Stimulated activated naive CD8-positive, alpha-beta T cell treated with anti-CD3 and anti-CD28 coated beads, Interleukin-15, Interleukin-2, amounts not matched to agents 100 ng/mL and 50 ng/mL, for 24 hours (primary cell): ENCODE measurements around the gene ASIC3.

ENCODE experiments used
- H3K27ac Mint-ChIP-seq: one replicate; pipeline ENCODE4 v1.8.0; 2021; ENCODE audit warnings: mild to moderate bottlenecking, mixed read lengths
- H3K27me3 Mint-ChIP-seq: one replicate; pipeline ENCODE4 v1.8.0; 2021; ENCODE audit warnings: mixed read lengths
- H3K36me3 Mint-ChIP-seq: one replicate; pipeline ENCODE4 v1.8.0; 2021; ENCODE audit warnings: low read depth, mixed read lengths
- H3K4me1 Mint-ChIP-seq: one replicate; pipeline ENCODE4 v1.8.0; 2021; ENCODE audit warnings: low read depth, mixed read lengths
- H3K4me3 Mint-ChIP-seq: one replicate; pipeline ENCODE4 v1.8.0; 2021; ENCODE audit warnings: mild to moderate bottlenecking, mixed read lengths
- H3K9me3 Mint-ChIP-seq: one replicate; pipeline ENCODE4 v1.8.0; 2021; ENCODE audit warnings: mixed read lengths

ASIC3 gene

GRCh38 chr7:151062399-151063211, 14.3 kb downstream of the ASIC3 start:
- Mint-ChIP-seq H3K9me3 (no peaks in the 10 kb centered on the region), H3K36me3 (peaks cover 12% of the 10 kb centered on the region), H3K4me1 (peaks cover 24% of the 10 kb centered on the region), H3K27ac (no peak overlapping the region), H3K4me3 (no peak overlapping the region), H3K27me3 (no peaks in the 10 kb centered on the region)

GRCh38 chr7:151063212-151063561, 14.9 kb downstream of the ASIC3 start:
- Mint-ChIP-seq H3K27ac (no peak overlapping the region), H3K4me3 (no peak overlapping the region), H3K9me3 (no peaks in the 10 kb centered on the region), H3K4me1 (peaks cover 21% of the 10 kb centered on the region), H3K36me3 (peaks cover 18% of the 10 kb centered on the region), H3K27me3 (no peaks in the 10 kb centered on the region)

GRCh38 chr7:151064454-151064853, 16.1 kb downstream of the ASIC3 start:
- H3K4me3 Mint-ChIP-seq: no peak overlapping the region
- H3K27me3 Mint-ChIP-seq: no peaks in the 10 kb centered on the region
- no peaks in the 10 kb centered on the region for H3K9me3 Mint-ChIP-seq
- peaks cover 18% of the 10 kb centered on the region for H3K36me3 Mint-ChIP-seq
- no peak overlapping the region for H3K27ac Mint-ChIP-seq
- peaks cover 10% of the 10 kb centered on the region for H3K4me1 Mint-ChIP-seq

GRCh38 chr7:151064993-151065392, 16.7 kb downstream of the ASIC3 start:
- Mint-ChIP-seq H3K36me3 (peaks cover 18% of the 10 kb centered on the region), H3K4me1 (peaks cover 10% of the 10 kb centered on the region), H3K4me3 (no peak overlapping the region), H3K27me3 (no peaks in the 10 kb centered on the region), H3K27ac (no peak overlapping the region), H3K9me3 (no peaks in the 10 kb centered on the region)

GRCh38 chr7:151065516-151065915, 17.2 kb downstream of the ASIC3 start:
- Mint-ChIP-seq H3K36me3 (peaks cover 18% of the 10 kb centered on the region), H3K4me1 (peaks cover 10% of the 10 kb centered on the region), H3K27ac (no peak overlapping the region), H3K27me3 (no peaks in the 10 kb centered on the region), H3K4me3 (no peak overlapping the region), H3K9me3 (no peaks in the 10 kb centered on the region)

GRCh38 chr7:151066273-151066974, 18.1 kb downstream of the ASIC3 start:
- Mint-ChIP-seq H3K36me3 (peaks cover 18% of the 10 kb centered on the region), H3K9me3 (no peaks in the 10 kb centered on the region), H3K4me3 (no peak overlapping the region), H3K27me3 (no peaks in the 10 kb centered on the region), H3K27ac (no peak overlapping the region), H3K4me1 (peaks cover 3% of the 10 kb centered on the region)

GRCh38 chr7:151068069-151068773, 19.9 kb downstream of the ASIC3 start:
- H3K27me3 Mint-ChIP-seq: no peaks in the 10 kb centered on the region
- no peak overlapping the region for H3K4me3 Mint-ChIP-seq
- peaks cover 25% of the 10 kb centered on the region for H3K36me3 Mint-ChIP-seq
- H3K27ac Mint-ChIP-seq: no peak overlapping the region
- H3K4me1 Mint-ChIP-seq: no peaks in the 10 kb centered on the region
- H3K9me3 Mint-ChIP-seq: no peaks in the 10 kb centered on the region

GRCh38 chr7:151069841-151070573, 21.7 kb downstream of the ASIC3 start:
- Mint-ChIP-seq H3K4me3 (no peak overlapping the region), H3K27me3 (no peaks in the 10 kb centered on the region), H3K4me1 (no peaks in the 10 kb centered on the region), H3K36me3 (peaks cover 34% of the 10 kb centered on the region), H3K27ac (no peak overlapping the region), H3K9me3 (no peaks in the 10 kb centered on the region)

GRCh38 chr7:151070574-151070960, 22.2 kb downstream of the ASIC3 start:
- Mint-ChIP-seq H3K4me3 (no peak overlapping the region), H3K27me3 (no peaks in the 10 kb centered on the region), H3K36me3 (peaks cover 32% of the 10 kb centered on the region), H3K4me1 (no peaks in the 10 kb centered on the region), H3K9me3 (no peaks in the 10 kb centered on the region), H3K27ac (no peak overlapping the region)

- Mint-ChIP-seq H3K27me3 (no peaks in the 10 kb centered on the region), H3K27ac (no peak overlapping the region), H3K9me3 (no peaks in the 10 kb centered on the region), H3K4me1 (no peaks in the 10 kb centered on the region), H3K36me3 (peaks cover 39% of the 10 kb centered on the region), H3K4me3 (no peak overlapping the region)
These were observed 22.9 kb downstream of the ASIC3 start for GRCh38 chr7:151071032-151071866.

GRCh38 chr7:151073990-151074389, 25.7 kb downstream of the ASIC3 start:
- no peak overlapping the region for H3K4me3 Mint-ChIP-seq
- H3K36me3 Mint-ChIP-seq: peaks cover 35% of the 10 kb centered on the region
- peaks cover 9% of the 10 kb centered on the region for H3K4me1 Mint-ChIP-seq
- H3K27ac Mint-ChIP-seq: peak overlapping the region; percentile 18
- no peaks in the 10 kb centered on the region for H3K9me3 Mint-ChIP-seq
- H3K27me3 Mint-ChIP-seq: no peaks in the 10 kb centered on the region

- Mint-ChIP-seq H3K27me3 (no peaks in the 10 kb centered on the region), H3K4me1 (peaks cover 19% of the 10 kb centered on the region), H3K9me3 (no peaks in the 10 kb centered on the region), H3K4me3 (no peak overlapping the region), H3K36me3 (peaks cover 41% of the 10 kb centered on the region), H3K27ac (no peak overlapping the region)
These were observed 26.7 kb downstream of the ASIC3 start for GRCh38 chr7:151074817-151075661.

- peaks cover 41% of the 10 kb centered on the region for H3K36me3 Mint-ChIP-seq
- no peak overlapping the region for H3K27ac Mint-ChIP-seq
- peaks cover 20% of the 10 kb centered on the region for H3K4me1 Mint-ChIP-seq
- no peak overlapping the region for H3K4me3 Mint-ChIP-seq
- no peaks in the 10 kb centered on the region for H3K27me3 Mint-ChIP-seq
- H3K9me3 Mint-ChIP-seq: no peaks in the 10 kb centered on the region
These were observed 27.3 kb downstream of the ASIC3 start for GRCh38 chr7:151075662-151075971.
